Midbrain (tissue), 1 donor: ENCODE data around the gene OSBP2.

Experiments
- DNase-seq: peaks from one replicate; lab custom pipeline; 2025; lab: John Stamatoyannopoulos, UW

The OSBP2 gene

GRCh38 chr22:30810105-30810504 is 115.4 kb downstream of the OSBP2 start:
- DNase-seq, result no peak

- no peak for DNase-seq
Observed at GRCh38 chr22:30813936-30814335, 119.3 kb downstream of the OSBP2 start.

- no peak for DNase-seq
Observed at GRCh38 chr22:30816413-30816812, 121.7 kb downstream of the OSBP2 start.

GRCh38 chr22:30821381-30821780 is 126.7 kb downstream of the OSBP2 start:
- no peak for DNase-seq

GRCh38 chr22:30821863-30822215 is 127.2 kb downstream of the OSBP2 start:
- no peak for DNase-seq

- DNase-seq, result no peak
Observed at GRCh38 chr22:30822216-30823014, 127.7 kb downstream of the OSBP2 start.

GRCh38 chr22:30823015-30823370 is 128.3 kb downstream of the OSBP2 start:
- no peak for DNase-seq

- DNase-seq, result no peak
Observed at GRCh38 chr22:30824096-30824495, 129.4 kb downstream of the OSBP2 start.

- no peak for DNase-seq
Observed at GRCh38 chr22:30824711-30825110, 130.0 kb downstream of the OSBP2 start.

GRCh38 chr22:30825711-30826505 is 131.2 kb downstream of the OSBP2 start:
- DNase-seq, result no peak

GRCh38 chr22:30826670-30827355 is 132.1 kb downstream of the OSBP2 start:
- no peak for DNase-seq

- DNase-seq, result no peak
Observed at GRCh38 chr22:30827646-30828045, 133.0 kb downstream of the OSBP2 start.

- DNase-seq, result no peak
Observed at GRCh38 chr22:30828187-30829155, 133.8 kb downstream of the OSBP2 start.

- no peak for DNase-seq
Observed at GRCh38 chr22:30829901-30830550, 135.4 kb downstream of the OSBP2 start.

GRCh38 chr22:30830907-30831306 is 136.2 kb downstream of the OSBP2 start:
- DNase-seq, result no peak

- no peak for DNase-seq
Observed at GRCh38 chr22:30832407-30832987, 137.8 kb downstream of the OSBP2 start.

- no peak for DNase-seq
Observed at GRCh38 chr22:30833322-30833721, 138.6 kb downstream of the OSBP2 start.

GRCh38 chr22:30837531-30837930 is 142.9 kb downstream of the OSBP2 start:
- peak; percentile 62 for DNase-seq

- no peak for DNase-seq
Observed at GRCh38 chr22:30838111-30838510, 143.4 kb downstream of the OSBP2 start.

GRCh38 chr22:30841273-30841672 is 146.6 kb downstream of the OSBP2 start:
- DNase-seq, result no peak

- DNase-seq, result no peak
Observed at GRCh38 chr22:30843245-30843644, 148.6 kb downstream of the OSBP2 start.
